GM12874 (cell line): ENCODE measurements around the gene SCUBE1.

Experiments
- TF ChIP-seq, protein P1 (sequence below): IDR thresholded peaks from 2 replicates; pipeline ENCODE4 v1.5.1; 2011; ENCODE audit warnings: low read depth, mild to moderate bottlenecking, control low read depth, low read length, moderate library complexity; ENCODE audit not compliant: insufficient read depth

Gene SCUBE1

GRCh38 chr22:43152003-43152356 is 191.2 kb downstream of the SCUBE1 start:
- TF ChIP-seq, protein P1, sequence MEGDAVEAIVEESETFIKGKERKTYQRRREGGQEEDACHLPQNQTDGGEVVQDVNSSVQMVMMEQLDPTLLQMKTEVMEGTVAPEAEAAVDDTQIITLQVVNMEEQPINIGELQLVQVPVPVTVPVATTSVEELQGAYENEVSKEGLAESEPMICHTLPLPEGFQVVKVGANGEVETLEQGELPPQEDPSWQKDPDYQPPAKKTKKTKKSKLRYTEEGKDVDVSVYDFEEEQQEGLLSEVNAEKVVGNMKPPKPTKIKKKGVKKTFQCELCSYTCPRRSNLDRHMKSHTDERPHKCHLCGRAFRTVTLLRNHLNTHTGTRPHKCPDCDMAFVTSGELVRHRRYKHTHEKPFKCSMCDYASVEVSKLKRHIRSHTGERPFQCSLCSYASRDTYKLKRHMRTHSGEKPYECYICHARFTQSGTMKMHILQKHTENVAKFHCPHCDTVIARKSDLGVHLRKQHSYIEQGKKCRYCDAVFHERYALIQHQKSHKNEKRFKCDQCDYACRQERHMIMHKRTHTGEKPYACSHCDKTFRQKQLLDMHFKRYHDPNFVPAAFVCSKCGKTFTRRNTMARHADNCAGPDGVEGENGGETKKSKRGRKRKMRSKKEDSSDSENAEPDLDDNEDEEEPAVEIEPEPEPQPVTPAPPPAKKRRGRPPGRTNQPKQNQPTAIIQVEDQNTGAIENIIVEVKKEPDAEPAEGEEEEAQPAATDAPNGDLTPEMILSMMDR: no peak

DNA sequence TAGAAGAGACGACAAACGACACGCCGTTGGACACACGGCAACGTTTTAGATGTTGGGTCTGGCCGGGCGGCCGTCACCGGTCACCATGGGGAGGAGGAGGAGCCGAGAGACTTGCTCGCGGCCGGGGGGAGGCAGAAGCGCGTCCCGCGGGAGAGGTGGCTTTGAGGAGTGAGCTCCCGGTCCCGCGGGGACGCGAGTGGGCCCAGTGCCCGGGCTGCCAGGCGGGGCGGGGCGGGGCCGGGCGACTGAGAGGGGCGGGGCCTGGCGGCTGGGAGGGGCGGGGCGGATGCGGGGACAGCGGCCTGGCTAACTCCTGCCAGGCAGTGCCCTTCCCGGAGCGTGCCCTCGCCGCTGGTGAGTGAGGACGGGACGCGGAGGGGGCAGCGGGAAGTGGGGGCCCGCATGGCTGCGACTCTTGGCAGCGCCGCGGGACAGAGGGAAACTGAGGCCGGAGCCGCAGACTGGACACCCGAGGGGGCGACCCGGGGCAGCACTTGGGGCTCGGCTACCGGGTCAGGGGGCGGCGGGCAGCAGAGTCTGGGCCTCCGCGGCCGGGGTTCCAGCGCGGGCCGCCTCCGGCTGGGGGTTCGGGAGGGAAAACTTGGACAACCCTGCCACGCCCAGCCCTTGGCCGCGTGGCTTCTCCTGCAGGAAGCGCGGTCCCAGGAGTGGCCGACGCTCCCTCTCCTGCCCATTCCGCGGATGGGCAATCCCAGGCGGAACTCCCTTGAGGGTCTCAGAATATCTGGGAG is 191.7 kb downstream of the SCUBE1 start, which contains the start of gene TSPO:
Gene TSPO (plus strand): TSS at position 309 of the 752 bp plus-strand sequence. CDS start 7,680 bp downstream, outside the sequence.
- TF ChIP-seq, protein P1: no peak

DNA sequence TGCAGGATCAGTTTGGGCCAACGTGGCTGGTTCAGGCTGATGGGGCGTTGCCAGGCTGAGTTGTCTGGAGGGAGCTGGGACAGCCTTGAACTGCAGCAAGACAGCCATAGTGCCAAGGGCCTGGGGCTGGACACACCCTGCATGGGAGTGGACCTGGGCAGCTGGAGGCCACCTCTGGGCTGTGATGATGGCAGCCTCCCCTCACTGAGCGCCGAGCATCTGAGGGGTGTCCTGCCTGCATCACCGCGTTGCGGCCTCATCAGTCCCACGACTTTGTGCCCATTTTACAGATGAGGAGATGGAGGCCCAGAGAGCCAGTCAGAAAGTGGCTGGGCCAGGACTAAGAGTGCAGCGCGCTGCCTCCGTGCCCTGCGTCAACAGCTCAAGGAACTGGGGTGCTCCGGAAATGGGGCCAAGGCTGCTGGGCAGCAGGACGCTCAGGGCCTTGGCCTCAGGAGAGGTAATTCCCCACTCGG is 192.4 kb downstream of the SCUBE1 start:
- TF ChIP-seq, protein P1: no peak

GRCh38 chr22:43148581-43148980 is 194.6 kb downstream of the SCUBE1 start:
- TF ChIP-seq, protein P1: no peak

GRCh38 chr22:43147821-43148220 is 195.4 kb downstream of the SCUBE1 start:
- TF ChIP-seq, protein P1: no peak
